ENCODE measurements around the gene RBPJ. TPM values are rescaled to one million over a fixed set of nuclear protein-coding genes. Genes with fewer than 3 reads are reported as not detected.

The RBPJ gene
- total and polyA plus RNA-seq, 5 donors from 2014 or later = 68.5 to 120 (median 88.4) TPM

- H3K27me3 Mint-ChIP-seq = no peaks in the 10 kb centered on the region
- Histone ChIP-seq H3K4me1 (ENCODE audit: control insufficient read depth, insufficient read depth, low read length, poor library complexity, severe bottlenecking) (peaks cover 26% of the 10 kb centered on the region), H3K4me3 (ENCODE audit: low read depth, low read length) (no peak overlapping the region), H3K36me3 (ENCODE audit: control insufficient read depth, insufficient read depth, low read length) (peaks cover 6% of the 10 kb centered on the region), H3K27me3 (ENCODE audit: control insufficient read depth, insufficient read depth, low read length) (no peaks in the 10 kb centered on the region), H3K9me3 (ENCODE audit: control insufficient read depth in 2 of 2, low read length in 2 of 2) (no peaks in the 10 kb centered on the region), H3K27ac (ENCODE audit: insufficient read depth, low read length, poor library complexity, severe bottlenecking) (no peak overlapping the region)
- H3K4me1 Mint-ChIP-seq = peaks cover 39 to 59% (median 47%) of the 10 kb centered on the region in 4 donors
- ATAC-seq (ENCODE audit: low read depth in 2 of 2) = no peak
- no peak overlapping the region for H3K4me3 Mint-ChIP-seq
- DNase-seq = no peak
- H3K36me3 Mint-ChIP-seq = peaks cover 14% of the 10 kb centered on the region
- H3K27ac Mint-ChIP-seq = no peak overlapping the region
- peaks cover 0 to 1% (median 0%) of the 10 kb centered on the region in 7 donors for H3K9me3 Mint-ChIP-seq
Observed at GRCh38 chr4:26369132-26369531, 48.3 kb downstream of the RBPJ start.

- peaks cover 36 to 61% (median 45%) of the 10 kb centered on the region in 4 donors for H3K4me1 Mint-ChIP-seq
Observed at GRCh38 chr4:26369581-26369980, 48.8 kb downstream of the RBPJ start.

GRCh38 chr4:26372076-26372475 is 51.3 kb downstream of the RBPJ start:
- Mint-ChIP-seq H3K4me3 (peak overlapping the region in 1 of 4 donors; percentile 3), H3K36me3 (peaks cover 20% of the 10 kb centered on the region), H3K9me3 (peaks cover 0 to 1% (median 0%) of the 10 kb centered on the region in 7 donors), H3K27ac (peak overlapping the region in 1 of 3 donors; percentile 1), H3K27me3 (no peaks in the 10 kb centered on the region), H3K4me1 (peaks cover 26 to 62% (median 44%) of the 10 kb centered on the region in 4 donors)
- no peaks in the 10 kb centered on the region for H3K9me3 ChIP-seq (ENCODE audit: control insufficient read depth in 2 of 2, low read length in 2 of 2)
- DNase-seq = no peak
- H3K36me3 ChIP-seq (ENCODE audit: control insufficient read depth, insufficient read depth, low read length) = peaks cover 6% of the 10 kb centered on the region
- no peaks in the 10 kb centered on the region for H3K27me3 ChIP-seq (ENCODE audit: control insufficient read depth, insufficient read depth, low read length)
- no peak for ATAC-seq (ENCODE audit: low read depth in 2 of 2)
- no peak overlapping the region for H3K27ac ChIP-seq (ENCODE audit: insufficient read depth, low read length, poor library complexity, severe bottlenecking)
- peaks cover 22% of the 10 kb centered on the region for H3K4me1 ChIP-seq (ENCODE audit: control insufficient read depth, insufficient read depth, low read length, poor library complexity, severe bottlenecking)
- H3K4me3 ChIP-seq (ENCODE audit: low read depth, low read length) = no peak overlapping the region

More at GRCh38 chr4:26369581-26369980, 48.8 kb downstream of the RBPJ start:
- H3K4me3 Mint-ChIP-seq = no peak overlapping the region
- peaks cover 14% of the 10 kb centered on the region for H3K36me3 Mint-ChIP-seq
- Histone ChIP-seq H3K27ac (ENCODE audit: insufficient read depth, low read length, poor library complexity, severe bottlenecking) (no peak overlapping the region), H3K4me1 (ENCODE audit: control insufficient read depth, insufficient read depth, low read length, poor library complexity, severe bottlenecking) (peaks cover 27% of the 10 kb centered on the region), H3K36me3 (ENCODE audit: control insufficient read depth, insufficient read depth, low read length) (peaks cover 6% of the 10 kb centered on the region), H3K4me3 (ENCODE audit: low read depth, low read length) (no peak overlapping the region), H3K27me3 (ENCODE audit: control insufficient read depth, insufficient read depth, low read length) (no peaks in the 10 kb centered on the region), H3K9me3 (ENCODE audit: control insufficient read depth in 2 of 2, low read length in 2 of 2) (no peaks in the 10 kb centered on the region)
- ATAC-seq (ENCODE audit: low read depth in 2 of 2) (no peak), DNase-seq (no peak)
- H3K9me3 Mint-ChIP-seq = peaks cover 0 to 1% (median 0%) of the 10 kb centered on the region in 7 donors
- no peak overlapping the region for H3K27ac Mint-ChIP-seq
- no peaks in the 10 kb centered on the region for H3K27me3 Mint-ChIP-seq

- Mint-ChIP-seq H3K4me1 (peaks cover 24 to 65% (median 46%) of the 10 kb centered on the region in 4 donors), H3K9me3 (peaks cover 0 to 1% (median 0%) of the 10 kb centered on the region in 7 donors), H3K27me3 (no peaks in the 10 kb centered on the region), H3K36me3 (peaks cover 20% of the 10 kb centered on the region), H3K4me3 (peak overlapping the region in 3 of 4 donors; percentile 3 to 66 (median 11)), H3K27ac (peak overlapping the region; percentile 5 to 40 (median 27))
- DNase-seq (peak; percentile 22 to 90 (median 77)), ATAC-seq (ENCODE audit: low read depth in 2 of 2) (peak; percentile 86 to 89)
- Histone ChIP-seq H3K4me1 (ENCODE audit: control insufficient read depth, insufficient read depth, low read length, poor library complexity, severe bottlenecking) (peaks cover 22% of the 10 kb centered on the region), H3K4me3 (ENCODE audit: low read depth, low read length) (peak overlapping the region; percentile 59), H3K9me3 (ENCODE audit: control insufficient read depth in 2 of 2, low read length in 2 of 2) (no peaks in the 10 kb centered on the region), H3K27ac (ENCODE audit: insufficient read depth, low read length, poor library complexity, severe bottlenecking) (no peak overlapping the region), H3K27me3 (ENCODE audit: control insufficient read depth, insufficient read depth, low read length) (no peaks in the 10 kb centered on the region), H3K36me3 (ENCODE audit: control insufficient read depth, insufficient read depth, low read length) (peaks cover 6% of the 10 kb centered on the region)
Observed at GRCh38 chr4:26372525-26373172, 51.8 kb downstream of the RBPJ start.

GRCh38 chr4:26375551-26375950 is 54.7 kb downstream of the RBPJ start:
- no peaks in the 10 kb centered on the region for H3K27me3 ChIP-seq (ENCODE audit: control insufficient read depth, insufficient read depth, low read length)
- H3K4me3 ChIP-seq (ENCODE audit: low read depth, low read length) = no peak overlapping the region
- Mint-ChIP-seq H3K9me3 (no peaks in the 10 kb centered on the region), H3K4me1 (peaks cover 20 to 66% (median 39%) of the 10 kb centered on the region in 4 donors), H3K27ac (no peak overlapping the region), H3K36me3 (peaks cover 10% of the 10 kb centered on the region), H3K4me3 (no peak overlapping the region), H3K27me3 (no peaks in the 10 kb centered on the region)
- no peak overlapping the region for H3K27ac ChIP-seq (ENCODE audit: insufficient read depth, low read length, poor library complexity, severe bottlenecking)
- DNase-seq (no peak), ATAC-seq (ENCODE audit: low read depth in 2 of 2) (no peak)
- peaks cover 28% of the 10 kb centered on the region for H3K4me1 ChIP-seq (ENCODE audit: control insufficient read depth, insufficient read depth, low read length, poor library complexity, severe bottlenecking)
- H3K36me3 ChIP-seq (ENCODE audit: control insufficient read depth, insufficient read depth, low read length) = no peaks in the 10 kb centered on the region
- H3K9me3 ChIP-seq (ENCODE audit: control insufficient read depth in 2 of 2, low read length in 2 of 2) = no peaks in the 10 kb centered on the region

GRCh38 chr4:26377328-26378311 is 56.8 kb downstream of the RBPJ start:
- DNase-seq (no peak), ATAC-seq (ENCODE audit: low read depth in 2 of 2) (no peak)
- H3K4me3 ChIP-seq (ENCODE audit: low read depth, low read length) = no peak overlapping the region
- H3K4me1 Mint-ChIP-seq = peaks cover 24 to 68% (median 31%) of the 10 kb centered on the region in 4 donors
- H3K36me3 Mint-ChIP-seq = peaks cover 10% of the 10 kb centered on the region
- H3K27me3 Mint-ChIP-seq = no peaks in the 10 kb centered on the region
- no peaks in the 10 kb centered on the region for H3K9me3 Mint-ChIP-seq
- peaks cover 22% of the 10 kb centered on the region for H3K4me1 ChIP-seq (ENCODE audit: control insufficient read depth, insufficient read depth, low read length, poor library complexity, severe bottlenecking)
- H3K36me3 ChIP-seq (ENCODE audit: control insufficient read depth, insufficient read depth, low read length) = no peaks in the 10 kb centered on the region
- H3K27ac Mint-ChIP-seq = peak overlapping the region in 1 of 3 donors; percentile 17
- no peaks in the 10 kb centered on the region for H3K27me3 ChIP-seq (ENCODE audit: control insufficient read depth, insufficient read depth, low read length)
- H3K9me3 ChIP-seq (ENCODE audit: control insufficient read depth in 2 of 2, low read length in 2 of 2) = no peaks in the 10 kb centered on the region
- no peak overlapping the region for H3K27ac ChIP-seq (ENCODE audit: insufficient read depth, low read length, poor library complexity, severe bottlenecking)
- H3K4me3 Mint-ChIP-seq = peak overlapping the region in 1 of 4 donors; percentile 3

- Mint-ChIP-seq H3K9me3 (no peaks in the 10 kb centered on the region), H3K27me3 (no peaks in the 10 kb centered on the region), H3K27ac (no peak overlapping the region), H3K36me3 (peaks cover 10% of the 10 kb centered on the region), H3K4me3 (no peak overlapping the region), H3K4me1 (peaks cover 21 to 65% (median 35%) of the 10 kb centered on the region in 4 donors)
- Histone ChIP-seq H3K9me3 (ENCODE audit: control insufficient read depth in 2 of 2, low read length in 2 of 2) (no peaks in the 10 kb centered on the region), H3K27me3 (ENCODE audit: control insufficient read depth, insufficient read depth, low read length) (no peaks in the 10 kb centered on the region), H3K4me1 (ENCODE audit: control insufficient read depth, insufficient read depth, low read length, poor library complexity, severe bottlenecking) (peaks cover 20% of the 10 kb centered on the region), H3K27ac (ENCODE audit: insufficient read depth, low read length, poor library complexity, severe bottlenecking) (no peak overlapping the region), H3K36me3 (ENCODE audit: control insufficient read depth, insufficient read depth, low read length) (no peaks in the 10 kb centered on the region), H3K4me3 (ENCODE audit: low read depth, low read length) (no peak overlapping the region)
- DNase-seq = no peak
- no peak for ATAC-seq (ENCODE audit: low read depth in 2 of 2)
Observed at GRCh38 chr4:26379837-26380236, 59.0 kb downstream of the RBPJ start.
